PC-3 (cell line): ENCODE data around the gene UTF1.

Source experiments
- CTCF ChIP-seq: fragments of 300-600 bp; sonication (generic); conservative IDR thresholded peaks from 2 replicates; pipeline ENCODE4 v1.5.1; 2017; ENCODE audit warnings: antibody characterized with exemption, low read depth, mild to moderate bottlenecking, low read length
- EZH2phosphoT487 ChIP-seq: fragments of 300-600 bp; sonication (generic); IDR thresholded peaks from 2 replicates; pipeline ENCODE4 v1.6.1; 2018; ENCODE audit warnings: mild to moderate bottlenecking, antibody characterized with exemption, low read length, borderline replicate concordance

- TF ChIP-seq EZH2phosphoT487 (no peak), CTCF (no peak)
Observed at GRCh38 chr10:133208466-133208865, 21.6 kb upstream of the UTF1 start.
